ENCODE data around the gene CGRRF1.
A peak's percentile ranks its signal among the peaks of the same experiment; 100 is the strongest.

CGRRF1 gene

DNA sequence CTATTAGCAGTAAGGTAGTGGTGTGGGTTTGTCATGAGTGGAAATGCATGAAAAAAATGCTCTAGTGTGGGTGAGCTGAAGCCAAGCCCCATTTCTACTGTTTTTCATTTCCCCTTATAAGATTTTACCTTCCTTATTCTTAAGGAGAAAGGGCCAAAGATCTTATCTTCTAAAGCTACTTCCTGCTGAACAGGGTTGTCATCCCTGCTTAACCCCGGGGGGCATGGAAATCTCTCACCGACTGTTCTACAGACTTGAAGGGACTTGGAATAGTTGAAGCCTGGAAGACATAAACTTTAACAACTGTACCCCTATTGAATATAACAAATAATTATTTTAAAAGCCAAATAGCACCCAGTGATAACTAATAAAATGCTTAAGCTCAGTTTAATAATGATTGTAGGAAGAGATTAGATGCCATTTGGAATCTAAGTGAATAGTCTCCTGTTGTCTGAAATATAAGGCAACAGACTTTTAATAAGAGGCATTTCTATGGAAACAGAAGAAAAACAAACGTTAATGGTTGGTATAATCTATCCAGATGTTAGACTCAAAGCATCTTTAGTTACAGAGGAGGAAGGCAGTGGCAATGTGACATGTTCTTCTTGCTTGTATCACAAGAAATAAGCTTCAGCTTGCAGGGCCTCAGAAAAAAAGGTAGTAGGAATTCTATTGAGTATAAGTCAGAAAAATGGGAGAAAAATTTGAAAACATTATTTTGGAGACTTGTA, 19.1 kb upstream of the CGRRF1 start:
- DNase-seq, result peak; percentile 23

DNA sequence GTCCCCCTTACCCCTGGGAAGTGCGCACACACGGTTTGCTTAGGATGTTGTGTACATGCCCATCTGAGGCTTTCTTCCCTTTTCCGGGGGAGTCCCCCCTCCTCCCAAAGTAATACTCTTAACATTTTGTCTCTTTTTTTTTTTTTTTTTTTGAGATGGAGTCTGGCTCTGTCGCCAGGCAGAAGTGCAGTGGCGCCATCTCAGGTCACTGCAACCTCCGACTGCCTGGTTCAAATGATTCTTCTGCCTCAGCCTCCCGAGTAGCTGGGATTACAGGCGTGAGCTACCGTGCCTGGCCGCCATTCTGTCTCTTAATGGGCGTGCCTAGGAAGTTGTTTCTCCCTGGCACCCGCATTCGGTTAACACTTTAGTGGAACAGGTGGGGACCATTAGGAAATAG, 16.4 kb upstream of the CGRRF1 start:
- DNase-seq, result no peak

DNA sequence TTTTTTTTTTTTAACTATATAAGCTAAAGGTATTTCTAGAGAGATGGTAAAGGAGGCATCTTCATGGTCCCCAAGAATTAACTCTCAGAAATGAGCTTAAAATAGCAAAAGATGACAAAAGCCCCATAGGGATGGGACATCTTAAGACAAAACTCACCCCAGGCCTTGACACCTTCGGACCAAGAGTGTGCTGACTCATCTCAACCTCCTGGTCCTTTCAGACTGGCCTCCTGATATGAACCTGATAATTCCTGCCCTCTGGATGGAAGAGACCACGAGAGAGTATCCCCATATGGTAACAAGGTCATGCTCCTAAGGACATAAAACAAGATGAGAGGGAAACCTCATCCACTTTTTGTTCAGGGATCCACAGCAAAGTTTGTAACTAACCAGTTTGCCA, 12.5 kb upstream of the CGRRF1 start:
- DNase-seq, result no peak

DNA sequence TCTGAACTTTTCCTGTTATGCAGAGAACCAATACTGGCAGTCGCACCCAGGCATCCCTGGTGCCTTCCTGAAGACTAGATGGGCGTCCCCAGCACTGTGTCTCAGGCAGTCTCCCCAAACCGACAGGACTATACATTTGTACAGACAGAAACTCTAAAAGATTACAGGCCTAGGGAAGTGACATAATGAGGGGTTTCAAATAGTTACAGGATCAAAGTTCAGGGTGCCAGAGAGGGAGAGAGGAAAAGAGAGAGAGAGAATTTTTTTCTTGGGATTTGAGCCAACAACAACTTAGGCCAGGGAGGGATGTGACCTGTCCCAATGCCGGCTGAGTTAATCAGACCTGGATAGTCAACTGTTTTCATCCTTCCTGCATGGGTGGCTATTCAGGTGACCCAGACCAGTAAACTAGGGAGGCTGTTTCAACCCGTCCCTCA, 11.6 kb upstream of the CGRRF1 start:
- DNase-seq, result no peak

DNA sequence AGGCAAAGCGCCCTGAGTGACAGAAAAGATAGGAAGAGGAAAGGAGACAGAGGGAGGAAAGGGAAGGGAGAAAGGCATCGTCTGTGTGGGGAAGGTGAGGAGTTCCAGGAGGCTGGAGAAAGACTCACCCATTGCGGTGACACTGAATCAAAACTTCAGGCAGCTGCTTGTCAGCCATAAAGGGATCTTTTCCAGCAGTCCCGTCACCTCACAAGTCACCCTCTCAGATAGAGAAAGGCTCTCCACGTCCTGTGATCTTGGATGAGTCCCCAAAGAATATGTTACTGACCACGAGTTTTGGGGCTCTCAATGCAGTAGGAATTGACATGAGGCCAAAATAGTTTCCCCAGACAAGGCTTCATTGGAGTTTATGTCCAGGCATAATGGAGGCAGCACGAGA, 11.1 kb upstream of the CGRRF1 start:
- no peak for DNase-seq

DNA sequence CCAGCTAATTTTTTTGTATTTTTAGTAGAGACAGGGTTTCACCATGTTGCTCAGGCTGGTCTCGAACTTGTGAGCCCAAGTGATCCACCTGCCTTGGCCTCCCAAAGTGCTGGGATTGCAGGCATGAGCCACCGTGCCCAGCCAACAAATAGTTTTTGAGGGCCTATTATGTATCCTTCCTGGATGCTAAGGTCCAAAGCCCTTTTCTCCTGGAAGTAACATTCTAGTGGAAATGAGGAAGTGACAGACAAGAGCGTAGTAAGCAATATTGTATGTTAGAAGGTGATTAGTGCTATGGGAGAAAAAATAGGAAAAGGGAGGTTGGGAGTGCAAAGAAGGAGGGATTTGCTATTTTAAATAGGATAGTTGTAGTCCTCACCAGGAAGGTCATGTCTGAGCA, 9.0 kb upstream of the CGRRF1 start:
- no peak for DNase-seq

DNA sequence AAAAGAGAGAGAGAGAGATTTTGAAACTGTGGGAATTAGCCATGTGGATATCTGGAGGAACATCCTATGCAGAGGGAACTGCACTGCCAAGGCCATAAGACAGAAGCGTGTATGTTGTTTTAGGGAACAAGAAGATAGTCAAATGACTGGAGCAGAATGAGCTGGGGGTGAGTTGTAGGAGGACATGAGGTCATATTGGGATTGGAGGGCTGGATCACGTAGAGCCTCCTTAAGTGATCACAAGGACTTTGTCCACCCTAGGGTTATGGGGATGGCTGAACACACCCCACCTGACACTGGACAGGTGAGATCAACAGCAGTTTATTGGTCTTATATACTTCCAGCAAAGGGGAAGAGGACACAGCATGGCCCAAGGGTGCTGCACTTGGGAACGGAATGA, 8.2 kb upstream of the CGRRF1 start:
- no peak for DNase-seq

DNA sequence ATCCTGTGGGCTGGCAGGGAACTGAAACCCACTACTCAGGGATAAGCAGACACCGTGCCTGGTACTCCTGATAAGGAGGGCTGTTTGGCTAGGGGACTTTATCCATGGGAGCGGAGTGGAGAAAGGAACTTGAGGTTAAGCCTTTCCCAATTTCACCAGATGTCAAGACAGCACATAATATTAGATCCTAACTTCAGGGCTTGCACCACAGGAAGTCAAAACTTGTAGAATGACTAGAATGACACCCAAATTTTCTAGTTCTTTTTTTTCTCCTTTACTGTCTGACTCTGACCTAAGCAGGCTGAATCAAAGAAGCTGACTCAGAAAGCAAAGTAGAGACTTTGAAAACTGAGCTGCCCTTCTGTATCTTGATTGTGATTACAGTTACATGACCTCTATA, 7.1 kb upstream of the CGRRF1 start:
- no peak for DNase-seq

DNA sequence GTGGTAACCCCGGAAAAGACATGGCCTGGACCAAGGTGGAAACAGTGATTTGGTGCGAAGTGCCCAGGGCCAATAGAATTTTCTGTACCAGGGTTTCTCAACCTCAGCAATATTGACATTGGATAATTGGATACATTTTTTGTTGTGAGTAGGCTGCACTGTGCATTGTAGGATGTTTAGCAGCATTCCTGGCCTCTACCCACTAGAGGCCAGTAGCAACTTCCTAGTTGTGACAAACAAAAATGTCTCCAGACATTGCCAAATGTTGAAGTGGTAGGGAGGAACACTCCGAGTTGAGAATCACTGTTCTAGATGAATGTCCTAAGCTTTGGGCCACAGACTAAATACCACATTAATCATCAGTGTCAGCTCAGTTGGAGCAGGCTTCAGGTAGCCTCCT, 6.2 kb upstream of the CGRRF1 start:
- DNase-seq, result peak; percentile 57

DNA sequence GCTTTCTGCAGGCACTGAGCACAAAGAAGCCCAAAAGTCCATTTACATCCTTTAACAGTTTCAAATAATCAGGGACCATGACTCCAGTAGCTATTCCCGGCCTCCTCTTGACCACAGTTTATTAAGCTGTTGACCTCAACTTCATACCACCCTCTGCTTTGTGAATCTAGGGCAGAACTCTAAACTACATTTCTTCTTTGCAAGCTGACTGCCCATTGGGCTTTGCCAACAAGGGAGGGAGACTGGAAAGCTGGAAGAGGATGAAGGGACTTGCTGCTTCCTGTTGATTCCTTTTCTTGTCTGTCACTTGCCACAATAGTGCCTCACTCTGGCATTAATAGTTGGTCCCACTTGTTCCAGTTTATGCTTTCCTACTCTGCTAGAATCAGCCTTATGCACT, 2.7 kb downstream of the CGRRF1 start:
- DNase-seq, result no peak

DNA sequence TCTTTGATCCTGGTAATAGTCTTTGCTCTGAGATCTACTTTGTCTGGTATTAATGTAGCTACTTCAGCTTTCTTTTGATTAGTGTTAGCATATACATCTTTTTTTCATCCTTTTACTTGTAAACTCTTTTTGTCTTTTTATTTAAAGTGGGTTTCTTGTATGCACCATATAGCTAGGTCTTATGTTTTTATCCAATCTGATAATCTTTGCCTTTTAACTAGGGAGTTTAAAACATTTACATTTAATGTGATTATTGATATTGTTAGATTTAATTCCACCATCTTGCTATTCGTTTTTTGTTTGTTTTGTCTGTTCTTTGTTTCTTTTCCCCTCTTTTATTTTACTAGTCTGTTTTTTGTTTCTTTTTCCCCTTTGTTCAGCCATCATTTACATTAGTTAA, 6.0 kb downstream of the CGRRF1 start:
- no peak for DNase-seq

DNA sequence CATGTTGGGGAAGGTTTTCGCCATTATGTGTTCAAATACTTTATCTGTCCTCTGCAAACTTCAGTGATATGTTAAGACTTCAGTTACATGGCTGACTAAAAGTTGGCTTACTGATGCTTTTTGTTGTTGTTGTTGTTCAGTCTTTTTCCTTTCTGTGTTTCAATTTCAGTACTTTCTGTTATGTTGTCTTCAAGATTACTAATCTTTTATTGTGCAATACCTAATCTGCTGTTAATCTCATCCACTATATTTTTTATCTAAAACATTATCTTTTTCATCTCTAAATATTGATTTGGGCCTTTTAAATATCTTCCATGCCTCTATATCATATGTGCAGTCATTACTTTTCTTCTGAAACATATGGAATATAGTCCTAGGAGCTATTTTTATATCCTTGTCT, 7.0 kb downstream of the CGRRF1 start:
- no peak for DNase-seq

DNA sequence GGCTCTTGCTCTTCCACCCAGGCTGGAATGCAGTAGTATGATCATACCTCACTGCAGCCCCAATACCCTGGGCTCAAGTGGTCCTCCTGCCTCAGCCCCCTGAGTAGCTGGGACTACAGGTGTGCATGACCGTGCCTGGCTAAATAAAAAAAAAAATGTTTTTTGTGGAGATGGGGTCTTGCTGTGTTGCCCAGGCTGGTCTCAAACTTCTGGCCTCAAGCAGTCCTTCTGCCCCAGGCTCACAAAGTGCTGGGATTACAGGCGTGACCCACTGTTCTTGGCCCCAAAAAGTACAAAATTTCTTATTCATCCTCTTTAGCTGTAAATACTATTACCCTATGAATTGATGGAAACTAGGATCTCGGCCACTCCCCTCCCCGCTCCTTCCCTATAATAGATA, 14.7 kb downstream of the CGRRF1 start:
- DNase-seq, result no peak

DNA sequence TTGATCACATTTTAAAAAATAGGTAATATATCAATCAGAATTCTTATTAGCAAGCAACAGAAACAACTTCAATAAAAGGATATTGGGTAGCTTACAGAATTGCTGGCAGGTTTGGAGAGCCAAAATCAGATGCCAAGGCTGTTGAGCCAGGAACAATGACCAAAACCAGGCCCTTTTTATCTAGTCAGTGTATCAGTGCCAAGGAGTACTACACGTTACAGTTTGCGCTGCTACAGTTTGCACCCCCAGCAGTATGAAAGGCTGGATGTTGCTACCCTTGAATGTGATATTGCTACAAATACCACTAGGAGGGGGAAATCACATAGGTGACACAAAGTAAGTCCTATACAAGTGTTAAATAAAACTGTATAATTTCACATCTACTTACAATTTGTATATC, 19.3 kb downstream of the CGRRF1 start:
- DNase-seq, result no peak

DNA sequence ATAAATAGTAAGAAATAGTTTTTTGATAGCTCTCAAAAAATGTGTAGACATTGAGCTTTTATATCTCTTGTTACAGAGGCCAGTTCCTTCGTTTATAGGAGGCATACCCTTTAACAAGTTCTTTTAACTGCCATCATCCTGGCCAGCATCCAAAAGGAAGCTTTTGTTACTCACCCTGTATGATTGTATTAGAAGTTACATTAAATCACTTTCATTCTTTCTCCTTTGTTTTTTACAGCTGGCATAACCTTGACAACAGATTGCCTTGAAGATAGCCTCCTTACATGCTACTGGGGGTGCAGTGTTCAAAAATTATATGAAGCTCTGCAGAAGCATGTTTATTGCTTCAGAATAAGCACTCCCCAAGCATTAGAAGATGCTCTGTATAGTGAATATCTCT, 20.1 kb downstream of the CGRRF1 start:
- peak; percentile 75 for DNase-seq

DNA sequence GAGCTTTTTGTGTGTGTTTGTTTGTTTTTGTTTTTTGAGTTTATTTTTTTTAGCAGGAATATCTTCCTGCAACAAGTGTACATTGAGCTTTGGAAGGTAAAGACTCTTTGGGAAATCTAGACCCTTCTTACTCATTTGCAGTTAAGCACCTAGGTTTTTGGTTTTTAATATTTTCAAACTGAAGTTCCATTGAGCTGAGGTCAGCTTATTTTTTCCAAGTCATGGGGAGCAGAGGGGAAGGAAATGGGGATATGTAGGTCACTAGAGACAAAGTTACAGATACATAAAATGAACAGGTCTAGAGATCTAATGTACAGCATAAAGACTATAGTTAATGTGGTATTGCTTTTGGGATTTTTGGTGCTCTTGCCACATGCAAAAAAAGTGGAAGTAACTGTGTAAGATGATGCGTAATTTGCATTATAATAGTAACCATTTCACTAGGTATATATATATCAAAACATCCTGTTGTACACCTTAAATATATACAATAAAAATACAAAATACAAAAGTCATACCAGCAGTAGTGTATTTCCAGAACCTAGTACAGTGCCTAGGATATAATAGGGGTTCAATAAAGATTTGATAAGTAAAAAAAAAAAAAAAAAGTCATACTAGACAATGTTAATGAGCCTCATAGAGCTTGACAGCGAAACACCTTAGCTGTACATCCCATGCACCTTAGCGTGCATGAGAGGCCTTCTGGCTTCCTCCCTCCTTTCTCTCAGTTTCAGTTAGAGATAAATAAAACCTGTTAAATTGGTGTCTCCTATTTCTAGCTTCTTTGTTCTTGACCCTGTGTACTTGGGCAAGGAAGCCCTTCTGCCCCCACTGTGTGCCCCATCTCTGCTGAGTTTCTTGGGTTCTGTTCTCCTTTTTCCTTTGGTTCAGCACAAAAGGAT, 22.7 kb downstream of the CGRRF1 start:
- no peak for DNase-seq

DNA sequence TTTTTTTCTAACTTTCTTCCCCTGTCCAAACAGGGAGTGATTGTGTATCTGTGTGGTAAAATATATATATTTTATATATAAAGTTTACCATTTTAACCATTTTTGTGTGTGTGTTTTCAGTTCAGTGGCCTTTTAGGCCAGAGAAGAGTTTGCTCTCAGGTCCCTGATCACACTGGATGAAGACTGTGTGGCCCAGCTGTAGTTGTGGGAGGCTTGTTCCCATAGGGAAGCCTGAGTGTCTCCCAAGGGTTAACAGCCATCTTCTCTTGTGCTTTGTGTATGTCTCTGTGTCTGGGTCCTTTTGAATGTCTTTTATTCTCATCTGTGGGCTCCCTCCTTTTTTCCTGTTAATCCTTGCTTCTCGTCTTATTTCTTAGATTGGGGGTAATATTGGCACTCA, 23.4 kb downstream of the CGRRF1 start:
- DNase-seq, result no peak

DNA sequence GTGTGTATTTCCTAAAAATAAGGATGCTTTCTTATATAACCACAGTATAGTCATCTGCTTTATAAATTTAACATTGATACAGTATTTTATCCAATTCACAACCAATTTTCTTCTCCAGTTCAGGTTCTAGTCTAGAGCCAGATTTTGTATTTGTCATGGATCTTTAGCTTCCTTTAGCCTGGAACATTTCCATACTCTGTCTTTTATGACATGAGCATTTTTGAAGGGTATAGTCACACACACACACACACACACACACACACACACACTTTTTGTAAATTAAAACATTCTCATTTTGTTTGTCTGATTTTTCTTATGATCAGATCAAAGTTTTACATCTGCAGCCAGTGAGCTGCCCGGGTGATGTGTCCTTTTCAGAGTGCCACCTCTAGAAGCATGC, 25.4 kb downstream of the CGRRF1 start:
- DNase-seq, result peak; percentile 16

DNA sequence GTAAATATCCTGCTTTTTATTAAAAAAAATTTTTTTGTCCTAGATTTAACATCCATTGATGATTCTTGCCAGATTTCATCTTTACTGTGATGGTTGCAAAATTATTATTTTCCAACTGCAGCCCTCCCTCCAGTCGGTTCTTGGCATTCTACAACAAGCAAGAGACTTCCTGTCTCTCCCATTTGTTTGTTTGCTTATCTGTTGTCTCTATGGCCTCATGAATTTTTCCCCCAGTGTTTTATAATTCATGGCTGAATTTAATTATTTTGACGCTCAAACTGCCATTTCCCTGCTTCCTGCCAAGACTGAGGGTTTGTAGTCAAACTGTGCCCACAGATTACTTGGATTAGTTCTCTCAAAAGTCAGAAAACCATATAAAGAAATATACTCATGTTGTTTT, 25.9 kb downstream of the CGRRF1 start:
- DNase-seq, result no peak

DNA sequence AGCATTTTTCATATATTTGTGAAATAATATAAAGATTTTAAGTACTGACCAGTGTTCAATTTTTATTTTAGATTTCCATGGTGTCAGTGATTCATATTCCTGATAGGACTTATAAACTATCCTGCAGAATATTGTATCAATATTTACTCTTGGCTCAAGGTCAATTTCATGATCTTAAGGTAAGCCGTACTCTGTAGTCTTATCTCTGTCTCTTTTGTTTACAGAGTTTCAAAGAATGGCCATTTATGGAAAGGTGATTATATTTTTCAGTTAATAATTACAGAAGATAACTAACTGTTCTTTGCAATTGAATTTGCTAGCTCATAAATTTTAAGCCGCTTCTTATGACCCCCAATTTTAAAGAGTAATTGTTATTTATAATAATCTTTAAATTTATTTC, 27.9 kb downstream of the CGRRF1 start:
- no peak for DNase-seq

DNA sequence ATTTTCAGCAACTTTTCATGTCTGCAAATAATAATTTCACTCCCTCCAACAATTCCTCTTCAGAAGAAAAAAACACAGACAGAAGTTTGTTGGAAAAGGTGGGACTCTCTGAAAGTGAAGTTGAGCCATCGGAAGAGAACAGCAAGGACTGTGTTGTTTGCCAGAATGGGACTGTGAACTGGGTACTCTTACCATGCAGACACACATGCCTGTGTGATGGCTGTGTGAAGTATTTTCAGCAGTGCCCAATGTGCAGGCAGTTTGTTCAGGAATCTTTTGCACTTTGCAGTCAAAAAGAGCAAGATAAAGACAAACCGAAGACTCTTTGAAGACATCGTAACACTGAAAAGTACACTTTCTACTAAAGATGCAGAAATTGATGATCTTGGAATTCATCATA, 28.3 kb downstream of the CGRRF1 start:
- DNase-seq, result no peak

DNA sequence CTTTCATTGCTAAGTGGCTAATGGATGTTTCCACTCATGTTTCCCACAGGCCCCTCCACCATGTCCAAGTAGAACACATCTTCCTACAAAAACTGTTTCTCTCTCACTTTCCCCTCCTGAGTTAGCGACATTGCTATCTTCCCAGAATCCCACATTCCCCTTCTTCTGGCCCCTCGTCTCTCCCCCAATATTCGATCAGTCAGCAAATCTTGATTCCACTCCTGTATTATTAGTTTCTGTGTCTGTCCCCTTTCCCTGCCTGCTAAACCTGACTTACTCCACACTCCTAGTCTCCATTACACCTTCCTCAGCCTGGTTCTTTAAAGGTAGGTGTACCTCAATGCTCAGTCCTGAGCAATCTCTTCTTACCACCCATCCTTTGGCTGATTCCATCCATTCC, 37.9 kb downstream of the CGRRF1 start:
- no peak for DNase-seq

DNA sequence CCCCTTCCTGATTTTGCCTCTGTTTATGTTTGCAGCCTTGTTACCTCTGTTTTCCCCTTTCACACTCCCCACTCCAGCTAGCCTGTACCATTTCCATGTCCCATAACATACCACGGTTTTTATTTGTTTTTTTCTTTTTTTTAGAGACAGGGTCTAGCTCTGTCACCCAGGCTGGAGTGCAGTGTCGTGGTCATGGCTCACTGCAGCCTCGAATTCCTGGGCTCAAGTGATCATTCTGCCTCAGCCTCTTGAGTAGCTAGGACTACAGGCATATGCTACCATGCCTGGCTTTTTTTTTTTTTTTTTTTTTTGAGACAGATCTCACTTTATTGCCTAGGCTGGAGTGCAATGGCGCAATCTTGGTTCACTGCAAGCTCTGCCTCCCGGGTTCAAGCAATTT, 38.8 kb downstream of the CGRRF1 start:
- DNase-seq, result no peak

DNA sequence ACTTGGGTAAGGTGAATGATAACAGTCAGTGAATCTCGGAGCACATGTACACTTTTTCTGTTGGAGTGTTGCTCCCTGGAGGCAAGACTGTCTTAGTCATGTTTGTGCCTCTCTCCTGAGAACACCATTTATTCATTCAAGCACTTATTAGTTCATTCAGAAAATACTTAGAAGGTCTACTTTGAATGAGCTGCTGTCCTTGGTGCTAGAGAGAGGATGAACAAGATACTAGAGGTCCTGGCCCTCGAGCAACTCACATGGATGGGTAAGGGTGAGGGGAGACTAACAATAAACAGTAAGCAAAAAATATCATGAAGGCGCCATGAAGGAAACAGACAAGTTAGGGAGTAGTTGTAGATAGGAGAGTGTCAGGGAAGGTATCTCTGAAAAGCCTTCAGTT, 40.2 kb downstream of the CGRRF1 start:
- no peak for DNase-seq

DNA sequence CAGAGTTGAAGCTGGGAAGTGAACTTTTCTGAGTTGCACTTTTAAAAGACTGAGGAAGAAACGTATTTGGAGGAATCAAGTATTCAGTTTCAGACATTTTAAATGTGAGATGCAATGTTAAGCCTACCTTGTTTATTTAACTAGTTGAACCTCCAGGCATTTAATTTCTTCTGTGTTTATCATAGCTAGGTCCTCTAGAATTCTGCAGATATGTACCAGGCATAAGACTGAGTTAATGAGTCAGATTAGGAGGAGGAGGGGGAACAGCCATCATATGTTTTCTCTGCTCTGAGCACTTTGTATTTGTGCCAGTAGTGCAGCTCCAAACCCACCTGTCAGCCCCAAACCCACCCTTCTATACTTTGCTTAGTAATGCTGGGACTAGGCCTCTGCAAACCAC, 40.8 kb downstream of the CGRRF1 start:
- no peak for DNase-seq
